Sigmoid colon (tissue), 4 donors: ENCODE data around the gene EPB41L4B.

Experiments
- EP300 ChIP-seq, 4 donors: sonication (generic); formaldehyde crosslinking; IDR thresholded peaks; one replicate each; pipeline ENCODE4 v1.6.1; 2017; ENCODE audit warnings: antibody characterized with exemption in 4 of 4
- POLR2A ChIP-seq, 2 donors: fragments of 450-650 bp; IDR thresholded peaks; one replicate each; pipeline ENCODE4 v1.6.1; 2016; ENCODE audit warnings: antibody characterized with exemption in 2 of 2, mild to moderate bottlenecking in 2 of 2, moderate library complexity in 2 of 2
- POLR2AphosphoS5 ChIP-seq, 4 donors: sonication (generic); formaldehyde crosslinking; IDR thresholded peaks; one replicate each; pipeline ENCODE4 v1.6.1; 2017; ENCODE audit warnings: antibody characterized with exemption in 4 of 4
- TF ChIP-seq, protein P1 (sequence below), 4 experiments: fragments of 450-650 bp in 3 of 4; fragments of 200-600 bp in 1 of 4; IDR thresholded peaks; one replicate each; pipeline ENCODE4 v1.5.1; 2016 to 2019; ENCODE audit warnings: antibody characterized with exemption in 4 of 4, mild to moderate bottlenecking in 3 of 4, moderate library complexity in 2 of 4

DNA sequence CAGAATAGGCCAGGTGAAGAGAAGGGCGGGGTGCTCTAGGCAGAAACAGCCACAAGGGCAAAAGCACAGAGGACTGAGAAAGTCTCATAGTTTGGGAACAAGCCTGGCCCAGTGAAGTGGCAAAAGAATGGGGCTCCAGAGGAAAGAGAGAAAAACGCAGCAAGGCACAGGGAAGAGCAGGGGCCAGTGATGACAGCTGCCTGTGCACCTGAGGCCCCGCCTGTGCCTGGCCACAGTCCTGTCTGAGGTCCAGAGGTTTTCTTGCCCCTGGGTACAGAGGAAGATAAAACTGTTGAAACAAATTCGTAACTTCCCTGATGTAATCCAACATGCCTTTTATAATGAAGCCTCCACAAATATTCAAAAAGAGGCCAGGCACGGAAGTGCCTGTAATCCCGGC lies 175.8 kb downstream of the EPB41L4B start:
- TF ChIP-seq, protein P1, sequence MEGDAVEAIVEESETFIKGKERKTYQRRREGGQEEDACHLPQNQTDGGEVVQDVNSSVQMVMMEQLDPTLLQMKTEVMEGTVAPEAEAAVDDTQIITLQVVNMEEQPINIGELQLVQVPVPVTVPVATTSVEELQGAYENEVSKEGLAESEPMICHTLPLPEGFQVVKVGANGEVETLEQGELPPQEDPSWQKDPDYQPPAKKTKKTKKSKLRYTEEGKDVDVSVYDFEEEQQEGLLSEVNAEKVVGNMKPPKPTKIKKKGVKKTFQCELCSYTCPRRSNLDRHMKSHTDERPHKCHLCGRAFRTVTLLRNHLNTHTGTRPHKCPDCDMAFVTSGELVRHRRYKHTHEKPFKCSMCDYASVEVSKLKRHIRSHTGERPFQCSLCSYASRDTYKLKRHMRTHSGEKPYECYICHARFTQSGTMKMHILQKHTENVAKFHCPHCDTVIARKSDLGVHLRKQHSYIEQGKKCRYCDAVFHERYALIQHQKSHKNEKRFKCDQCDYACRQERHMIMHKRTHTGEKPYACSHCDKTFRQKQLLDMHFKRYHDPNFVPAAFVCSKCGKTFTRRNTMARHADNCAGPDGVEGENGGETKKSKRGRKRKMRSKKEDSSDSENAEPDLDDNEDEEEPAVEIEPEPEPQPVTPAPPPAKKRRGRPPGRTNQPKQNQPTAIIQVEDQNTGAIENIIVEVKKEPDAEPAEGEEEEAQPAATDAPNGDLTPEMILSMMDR (IDR thresholded peaks at IDR 0.05) = no peak
- no peak for TF ChIP-seq POLR2A (IDR thresholded peaks at IDR 0.05)
- no peak for TF ChIP-seq POLR2AphosphoS5 (IDR thresholded peaks at IDR 0.05)
- no peak for TF ChIP-seq EP300 (IDR thresholded peaks at IDR 0.05)
